ENCODE results near the gene ADIPOR1. TPM values are rescaled to one million over a fixed set of nuclear protein-coding genes. Genes with fewer than 3 reads are reported as not detected.
"Not testable (repeated sequence)": the region's sequence is repeated elsewhere in the genome, so short reads cannot be mapped to it uniquely, and the experiment has no call there.

The ADIPOR1 gene
- total RNA-seq, 1 donor from 2014 or later, result 92.1 TPM

DNA sequence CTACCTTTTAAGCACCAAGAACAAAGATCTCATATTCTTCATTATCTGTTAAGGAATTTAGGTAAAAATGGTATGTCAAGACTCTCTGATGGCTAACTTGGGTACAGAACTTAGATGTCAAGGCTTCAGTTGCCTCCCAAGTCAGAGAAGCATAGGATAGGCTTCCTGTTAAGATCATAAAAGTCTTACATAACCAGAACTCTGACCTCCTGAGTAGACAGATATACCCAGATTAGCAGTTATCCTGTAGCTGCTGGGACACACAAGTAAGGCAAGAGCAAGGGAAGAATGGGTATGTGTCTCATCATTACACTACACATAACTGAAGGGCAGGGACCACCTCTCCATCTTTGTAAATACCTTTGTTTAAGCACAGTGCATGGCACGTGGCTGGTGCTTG is 15.7 kb downstream of the ADIPOR1 start:
- intact Hi-C loops (cut with micrococcal nuclease), result no loop called here
- no peak overlapping the region for H3K4me3 Mint-ChIP-seq
- H3K9me3 Mint-ChIP-seq, result no peaks in the 10 kb centered on the region
- no peaks in the 10 kb centered on the region for H3K4me1 Mint-ChIP-seq
- no peaks in the 10 kb centered on the region for H3K27me3 Mint-ChIP-seq
- H3K27ac Mint-ChIP-seq, result no peak overlapping the region
- no peak for DNase-seq
- peaks cover 52% of the 10 kb centered on the region for H3K36me3 Mint-ChIP-seq (ENCODE audit: low read depth)

DNA sequence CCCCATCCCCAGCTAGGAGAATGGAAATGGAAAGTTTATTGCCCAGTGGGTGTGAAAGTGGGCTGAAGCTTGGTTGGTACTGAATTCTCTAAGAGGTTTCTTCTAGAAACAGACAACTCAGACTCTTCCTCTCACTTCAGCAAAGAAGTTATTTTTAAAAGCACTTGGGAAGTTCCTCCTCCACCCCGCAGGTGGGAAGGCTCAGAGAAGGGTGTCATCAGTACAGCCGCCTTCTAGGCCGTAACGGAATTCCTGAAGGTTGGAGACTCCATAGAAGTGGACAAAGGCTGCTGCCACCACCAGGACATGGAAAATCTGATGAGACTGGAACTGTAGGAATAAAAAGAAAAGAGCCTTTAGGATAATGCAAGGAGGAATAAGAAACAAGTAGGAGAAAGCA is 16.7 kb downstream of the ADIPOR1 start:
- DNase-seq, result no peak
- intact Hi-C loops (cut with micrococcal nuclease), result no loop called here
- Mint-ChIP-seq H3K9me3 (no peaks in the 10 kb centered on the region), H3K27ac (no peak overlapping the region), H3K4me1 (no peaks in the 10 kb centered on the region), H3K4me3 (no peak overlapping the region), H3K27me3 (no peaks in the 10 kb centered on the region), H3K36me3 (ENCODE audit: low read depth) (peaks cover 50% of the 10 kb centered on the region)

DNA sequence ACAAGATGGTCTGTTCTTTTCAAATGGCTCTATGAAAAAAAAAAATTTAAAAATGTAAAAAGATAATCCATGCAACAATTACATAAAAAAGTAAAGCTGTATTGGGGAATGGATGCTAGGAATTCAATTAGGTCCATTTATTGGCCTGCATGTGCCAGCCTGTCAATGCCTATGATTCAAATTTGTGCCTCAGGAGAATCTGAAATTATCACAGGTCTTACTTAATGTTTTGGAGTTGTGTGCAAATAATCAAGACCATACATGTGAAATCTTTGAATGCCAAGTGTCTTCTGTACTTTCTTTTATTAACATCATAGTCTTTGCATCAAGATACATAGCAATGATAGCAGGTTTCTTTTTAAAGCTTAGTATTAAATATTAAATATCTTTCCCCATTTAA is 17.6 kb downstream of the ADIPOR1 start:
- H3K9me3 Mint-ChIP-seq, result no peaks in the 10 kb centered on the region
- no peak overlapping the region for H3K4me3 Mint-ChIP-seq
- H3K4me1 Mint-ChIP-seq, result no peaks in the 10 kb centered on the region
- intact Hi-C loops (cut with micrococcal nuclease), result no loop called here
- no peak overlapping the region for H3K27ac Mint-ChIP-seq
- peaks cover 45% of the 10 kb centered on the region for H3K36me3 Mint-ChIP-seq (ENCODE audit: low read depth)
- peaks cover 1% of the 10 kb centered on the region for H3K27me3 Mint-ChIP-seq
- no peak for DNase-seq

DNA sequence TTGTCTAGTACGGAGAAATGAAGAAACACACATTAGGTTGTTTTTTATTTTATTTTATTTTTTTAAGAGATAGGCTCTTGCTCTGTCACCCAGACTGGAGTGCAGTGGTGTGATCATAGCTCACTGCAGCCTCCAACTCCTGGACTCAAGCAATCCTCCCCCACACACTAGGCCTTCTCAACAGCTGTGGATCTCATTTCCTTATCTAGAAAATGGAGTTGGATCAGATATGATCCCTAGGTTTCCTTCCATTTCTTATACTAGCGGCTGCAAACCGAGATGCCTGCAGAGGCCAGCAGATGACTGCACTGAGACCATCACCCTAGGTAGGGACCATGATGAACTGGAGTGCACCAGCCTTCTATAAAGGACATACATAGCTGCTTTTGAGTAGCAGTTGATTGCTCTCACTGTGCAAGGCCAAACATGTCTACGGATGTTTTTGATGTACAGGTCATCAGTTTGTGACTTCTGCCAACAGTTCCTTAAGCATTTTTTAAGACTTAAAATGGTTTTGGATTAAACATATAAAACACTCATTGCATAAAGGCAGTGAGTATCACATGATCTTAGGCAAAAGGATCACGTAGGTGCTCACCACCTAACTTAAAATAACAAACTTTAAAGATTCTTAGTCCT is 19.7 kb downstream of the ADIPOR1 start:
- intact Hi-C loops (cut with micrococcal nuclease), result no loop called here
- no peak overlapping the region for H3K27ac Mint-ChIP-seq
- peaks cover 1% of the 10 kb centered on the region for H3K9me3 Mint-ChIP-seq
- no peak for DNase-seq
- H3K4me3 Mint-ChIP-seq, result no peak overlapping the region
- H3K27me3 Mint-ChIP-seq, result peaks cover 18% of the 10 kb centered on the region
- peaks cover 27% of the 10 kb centered on the region for H3K36me3 Mint-ChIP-seq (ENCODE audit: low read depth)
- peaks cover 5% of the 10 kb centered on the region for H3K4me1 Mint-ChIP-seq

DNA sequence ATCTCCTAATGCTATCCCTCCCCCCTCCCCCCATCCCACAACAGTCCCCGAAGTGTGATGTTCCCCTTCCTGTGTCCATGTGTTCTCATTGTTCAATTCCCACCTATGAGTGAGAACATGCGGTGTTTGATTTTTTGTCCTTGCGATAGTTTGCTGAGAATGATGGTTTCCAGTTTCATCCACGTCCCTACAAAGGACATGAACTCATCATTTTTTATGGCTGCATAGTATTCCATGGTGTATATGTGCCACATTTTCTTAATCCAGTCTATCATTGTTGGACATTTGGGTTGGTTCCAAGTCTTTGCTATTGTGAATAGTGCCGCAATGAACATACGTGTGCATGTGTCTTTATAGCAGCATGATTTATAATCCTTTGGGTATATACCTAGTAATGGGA is 21.7 kb downstream of the ADIPOR1 start:
- DNase-seq; H3K27ac Mint-ChIP-seq; intact Hi-C loops (cut with micrococcal nuclease): not testable (repeated sequence)

DNA sequence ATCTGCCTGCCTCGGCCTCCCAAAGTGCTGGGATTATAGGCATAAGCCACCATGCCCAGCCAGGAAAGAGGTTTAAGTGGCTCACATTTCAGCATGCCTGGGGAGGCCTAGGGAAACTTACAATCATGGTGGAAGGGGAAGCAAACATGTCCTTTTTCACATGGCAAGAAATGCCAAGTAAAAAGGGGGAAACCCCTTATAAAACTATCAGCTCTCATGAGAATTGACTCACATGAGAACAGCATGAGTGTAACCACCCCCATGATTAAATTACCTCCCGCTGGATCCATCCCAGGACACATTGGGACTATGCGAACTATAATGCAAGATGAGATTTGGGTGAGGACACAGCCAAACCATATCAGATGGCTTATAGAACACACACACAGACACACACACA is 22.3 kb downstream of the ADIPOR1 start:
- Mint-ChIP-seq H3K4me1 (peaks cover 6% of the 10 kb centered on the region), H3K27me3 (peaks cover 26% of the 10 kb centered on the region), H3K36me3 (ENCODE audit: low read depth) (peaks cover 10% of the 10 kb centered on the region), H3K4me3 (no peak overlapping the region), H3K9me3 (peaks cover 7% of the 10 kb centered on the region), H3K27ac (no peak overlapping the region)
- DNase-seq, result no peak
- intact Hi-C loops (cut with micrococcal nuclease), result no loop called here

More for the DNA sequence above, 21.7 kb downstream of the ADIPOR1 start:
- not testable (repeated sequence) for H3K9me3 Mint-ChIP-seq, H3K4me3 Mint-ChIP-seq, H3K4me1 Mint-ChIP-seq
- Mint-ChIP-seq H3K27me3 (peaks cover 26% of the 10 kb centered on the region), H3K36me3 (ENCODE audit: low read depth) (peaks cover 15% of the 10 kb centered on the region)

DNA sequence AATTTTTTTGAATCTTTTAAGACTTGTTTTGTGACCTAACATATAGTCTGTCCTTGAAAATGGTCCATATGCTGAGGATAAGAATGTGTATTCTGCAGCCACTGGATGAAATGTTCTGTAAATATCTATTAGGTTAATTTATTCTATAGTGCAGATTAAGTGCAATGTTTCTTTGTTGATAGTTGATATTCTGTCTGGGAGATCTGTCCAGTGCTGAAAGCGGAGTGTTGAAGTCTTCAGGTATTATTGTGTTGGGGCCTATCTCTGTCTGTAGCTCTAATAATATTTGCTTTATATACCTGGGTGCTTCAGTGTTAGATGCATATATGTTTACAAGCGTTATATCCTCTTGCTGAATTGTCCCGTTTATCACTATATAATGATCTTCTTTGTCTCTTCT is 23.4 kb downstream of the ADIPOR1 start:
- Mint-ChIP-seq H3K36me3 (ENCODE audit: low read depth) (peaks cover 7% of the 10 kb centered on the region), H3K27me3 (peaks cover 29% of the 10 kb centered on the region), H3K9me3 (peaks cover 7% of the 10 kb centered on the region), H3K4me3 (no peak overlapping the region), H3K4me1 (peaks cover 6% of the 10 kb centered on the region), H3K27ac (no peak overlapping the region)
- intact Hi-C loops (cut with micrococcal nuclease), result no loop called here
- DNase-seq, result no peak

DNA sequence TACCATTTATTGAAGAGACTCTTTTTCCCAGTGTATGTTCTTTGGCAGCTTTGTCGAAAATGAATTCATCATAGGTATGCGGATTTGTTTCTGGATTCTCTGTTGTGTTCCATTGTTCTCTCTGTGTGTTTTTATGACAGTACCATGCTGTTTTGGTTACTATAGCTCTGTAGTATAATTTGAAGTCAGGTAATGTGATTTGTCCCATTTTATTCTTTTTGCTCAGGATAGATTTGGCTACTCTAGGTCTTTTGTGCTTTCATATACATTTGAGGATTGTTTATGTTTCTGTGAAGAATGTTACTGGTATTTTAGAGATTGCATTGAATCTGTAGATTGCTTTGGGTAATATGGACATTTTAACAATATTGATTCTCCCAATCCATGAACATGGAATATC is 25.6 kb downstream of the ADIPOR1 start:
- H3K4me1 Mint-ChIP-seq, result peaks cover 6% of the 10 kb centered on the region
- no peak overlapping the region for H3K4me3 Mint-ChIP-seq
- DNase-seq, result no peak
- intact Hi-C loops (cut with micrococcal nuclease), result no loop called here
- no peaks in the 10 kb centered on the region for H3K36me3 Mint-ChIP-seq (ENCODE audit: low read depth)
- no peak overlapping the region for H3K27ac Mint-ChIP-seq
- peaks cover 34% of the 10 kb centered on the region for H3K27me3 Mint-ChIP-seq
- H3K9me3 Mint-ChIP-seq, result peaks cover 7% of the 10 kb centered on the region

DNA sequence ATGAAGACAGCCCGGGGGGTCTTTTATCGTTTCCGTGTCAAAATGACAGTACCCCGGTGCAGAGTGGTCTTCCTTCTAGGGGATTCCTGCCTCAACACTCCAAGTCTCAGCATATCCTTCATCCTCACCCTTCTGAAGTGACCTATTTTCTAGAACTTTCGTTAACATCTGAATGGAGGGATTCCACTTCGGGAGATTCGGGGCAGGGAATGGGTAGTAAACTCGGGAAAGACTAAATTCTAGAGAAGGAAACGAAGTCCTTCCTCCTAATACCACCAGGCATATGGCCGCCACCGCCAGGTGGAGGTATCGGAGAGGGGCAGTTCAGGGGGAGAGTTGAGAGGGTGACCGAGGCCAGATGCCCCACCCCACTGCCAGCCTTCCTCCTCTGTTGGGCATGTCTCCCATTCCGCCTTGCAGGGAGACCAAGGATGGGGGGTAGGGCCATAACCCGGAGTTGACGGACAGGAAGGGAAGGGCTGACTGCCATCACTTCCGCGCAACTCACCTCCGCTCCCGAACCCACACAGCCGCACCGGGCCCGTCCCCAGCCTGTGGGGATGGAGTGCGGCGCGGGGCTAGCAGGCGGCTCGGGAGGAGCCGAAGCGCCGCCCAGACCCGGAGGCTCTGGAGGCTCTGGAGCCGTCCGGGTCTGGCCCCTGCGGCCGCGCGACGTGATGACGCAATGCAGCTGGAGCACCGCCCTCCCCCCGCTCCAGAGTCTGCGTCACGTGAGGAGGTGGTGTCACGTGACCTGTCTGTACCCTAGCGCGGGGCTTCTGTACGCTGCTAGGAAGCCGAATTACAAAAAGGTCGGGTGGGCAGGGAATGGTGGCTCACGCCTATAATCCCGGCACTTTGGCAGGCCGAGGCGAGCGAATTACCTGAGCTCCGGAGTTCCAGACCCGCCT is 31.3 kb downstream of the ADIPOR1 start, which contains the start of gene KLHL12:
Gene KLHL12 (minus strand): TSS at position 654 of the 911 bp plus-strand sequence. CDS start 2,072 bp downstream, outside the sequence.
- Mint-ChIP-seq H3K9me3 (no peaks in the 10 kb centered on the region), H3K4me3 (peak within 1 kb of the TSS; percentile 89), H3K4me1 (peaks cover 23% of the 10 kb centered on the region), H3K36me3 (ENCODE audit: low read depth) (peaks cover 8% of the 10 kb centered on the region), H3K27ac (peak within 1 kb of the TSS; percentile 92), H3K27me3 (peaks cover 8% of the 10 kb centered on the region)
- intact Hi-C loops (cut with micrococcal nuclease), result loop anchor here (1.0 to 2.0 kb wide), 5 partner anchors 31 to 80 kb away; partner anchors contain the start of genes ADIPOR1, RABIF and TMEM183A
- DNase-seq, result peak; percentile 98

DNA sequence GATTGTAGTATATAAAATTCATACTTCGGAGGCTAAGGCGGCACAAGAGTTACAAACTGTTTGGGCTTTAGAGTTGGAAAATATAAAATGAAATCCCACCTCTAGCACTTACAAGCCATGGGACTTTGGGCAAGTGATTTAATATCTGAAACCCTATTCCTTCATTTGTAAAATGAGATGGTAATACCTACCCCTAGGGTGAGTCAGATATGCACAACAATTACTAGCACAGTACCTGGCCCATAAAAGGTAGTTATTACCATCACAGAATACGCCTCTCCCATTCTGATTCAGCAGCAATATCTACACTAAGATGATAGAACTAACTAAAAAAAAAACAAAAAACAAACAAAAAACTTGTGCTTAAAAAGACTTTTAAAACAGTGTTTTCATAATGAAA is 34.6 kb downstream of the ADIPOR1 start:
- Mint-ChIP-seq H3K4me3 (no peak overlapping the region), H3K9me3 (no peaks in the 10 kb centered on the region), H3K27ac (no peak overlapping the region), H3K4me1 (peaks cover 23% of the 10 kb centered on the region), H3K27me3 (no peaks in the 10 kb centered on the region), H3K36me3 (ENCODE audit: low read depth) (peaks cover 17% of the 10 kb centered on the region)
- intact Hi-C loops (cut with micrococcal nuclease), result no loop called here
- DNase-seq, result no peak

DNA sequence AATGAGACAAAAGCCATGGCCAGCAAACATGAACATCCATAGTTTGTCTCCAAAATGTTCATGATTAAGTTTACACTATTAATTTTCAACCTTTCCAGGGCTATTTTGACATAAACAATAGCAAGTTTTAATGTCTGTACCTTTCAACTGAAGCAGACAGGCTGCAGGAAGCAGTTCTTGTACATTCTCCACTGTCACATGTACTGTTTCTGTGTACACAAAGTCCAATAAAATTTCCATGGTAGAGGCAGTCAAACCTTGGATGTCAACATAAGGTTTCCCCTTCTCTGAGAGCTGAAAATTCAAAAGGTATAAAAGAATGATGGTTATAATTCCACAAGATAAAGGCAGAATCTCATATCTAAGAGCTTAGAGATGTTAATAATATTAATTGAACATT is 38.5 kb downstream of the ADIPOR1 start:
- Mint-ChIP-seq H3K4me3 (no peak overlapping the region), H3K4me1 (peaks cover 15% of the 10 kb centered on the region), H3K36me3 (ENCODE audit: low read depth) (peaks cover 40% of the 10 kb centered on the region), H3K27ac (no peak overlapping the region), H3K9me3 (no peaks in the 10 kb centered on the region), H3K27me3 (no peaks in the 10 kb centered on the region)
- no peak for DNase-seq
- intact Hi-C loops (cut with micrococcal nuclease), result no loop called here

DNA sequence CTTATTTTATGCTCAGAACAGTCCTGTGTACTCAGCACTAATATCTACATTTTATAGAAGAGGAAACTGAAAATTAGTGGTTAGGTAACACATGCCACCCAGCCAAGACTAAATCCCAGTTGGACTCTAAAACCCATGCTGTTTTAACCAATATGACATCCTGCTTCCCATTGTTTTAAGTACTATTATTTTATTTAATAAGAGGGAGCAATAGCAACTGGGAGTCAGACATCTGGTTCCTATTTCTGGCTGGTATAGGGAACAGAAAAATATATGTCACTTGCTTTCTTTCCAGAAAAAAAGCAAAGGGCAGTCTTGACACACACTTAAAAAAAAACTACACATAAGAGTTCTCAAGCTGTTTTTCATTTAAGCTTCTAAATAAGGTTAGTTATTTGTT is 43.0 kb downstream of the ADIPOR1 start:
- no peak for DNase-seq
- H3K9me3 Mint-ChIP-seq, result no peaks in the 10 kb centered on the region
- no peak overlapping the region for H3K27ac Mint-ChIP-seq
- intact Hi-C loops (cut with micrococcal nuclease), result no loop called here
- peaks cover 58% of the 10 kb centered on the region for H3K36me3 Mint-ChIP-seq (ENCODE audit: low read depth)
- H3K4me1 Mint-ChIP-seq, result peaks cover 11% of the 10 kb centered on the region
- no peak overlapping the region for H3K4me3 Mint-ChIP-seq
- no peaks in the 10 kb centered on the region for H3K27me3 Mint-ChIP-seq

DNA sequence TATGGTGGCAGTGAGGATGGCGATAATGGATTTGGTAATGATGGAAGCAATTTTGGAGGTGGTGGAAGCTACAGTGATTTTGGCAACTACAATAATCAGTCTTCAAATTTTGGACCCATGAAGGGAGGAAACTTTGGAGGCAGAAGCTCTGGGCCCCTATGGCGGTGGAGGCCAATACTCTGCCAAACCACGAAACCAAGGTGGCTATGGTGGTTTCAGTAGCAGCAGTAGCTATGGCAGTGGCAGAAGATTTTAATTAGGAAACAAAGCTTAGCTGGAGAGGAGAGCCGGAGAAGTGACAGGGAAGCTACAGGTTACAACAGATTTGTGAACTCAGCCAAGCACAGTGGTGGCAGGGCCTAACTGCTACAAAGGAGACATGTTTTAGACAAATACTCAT is 45.6 kb downstream of the ADIPOR1 start:
- peaks cover 46% of the 10 kb centered on the region for H3K36me3 Mint-ChIP-seq (ENCODE audit: low read depth)
- H3K9me3 Mint-ChIP-seq; H3K4me3 Mint-ChIP-seq; DNase-seq; H3K27me3 Mint-ChIP-seq; H3K27ac Mint-ChIP-seq; intact Hi-C loops (cut with micrococcal nuclease); H3K4me1 Mint-ChIP-seq: not testable (repeated sequence)

DNA sequence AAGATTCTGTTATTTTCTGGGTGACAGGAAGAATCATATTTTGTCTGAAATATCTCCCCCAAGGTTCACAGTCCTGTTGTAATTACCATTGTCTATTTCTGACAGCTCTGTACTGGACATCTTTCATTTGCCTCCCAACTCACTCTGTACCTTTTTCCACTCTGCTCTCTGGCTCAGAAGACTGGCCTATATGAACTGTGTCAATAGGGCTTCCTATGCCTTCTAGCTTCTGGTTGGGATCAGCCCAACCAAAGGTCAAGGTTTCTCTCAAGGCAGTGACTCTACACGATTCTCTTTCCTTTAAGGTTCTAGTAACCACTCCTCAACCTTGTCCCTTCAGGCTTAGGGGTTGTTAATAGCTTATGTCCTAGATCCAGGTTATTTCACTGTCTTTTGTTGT is 48.6 kb downstream of the ADIPOR1 start:
- intact Hi-C loops (cut with micrococcal nuclease), result no loop called here
- Mint-ChIP-seq H3K4me3 (no peak overlapping the region), H3K9me3 (no peaks in the 10 kb centered on the region), H3K27ac (no peak overlapping the region), H3K36me3 (ENCODE audit: low read depth) (peaks cover 41% of the 10 kb centered on the region), H3K27me3 (no peaks in the 10 kb centered on the region), H3K4me1 (peaks cover 8% of the 10 kb centered on the region)
- no peak for DNase-seq

Measured in activated CD4-positive, alpha-beta T cell treated with anti-CD3 and anti-CD28 coated beads, Interleukin-2, amount 10 ng/mL, durations not matched to agents 24 days and 14 days (primary cell).